GM19463 (cell line): ENCODE results near the gene PARD6B.
A peak's percentile ranks its signal among the peaks of the same experiment; 100 is the strongest.
"Not testable (repeated sequence)": the region's sequence is repeated elsewhere in the genome, so short reads cannot be mapped to it uniquely, and the experiment has no call there.

Experiments used
- ATAC-seq: cut with Tn5 transposase; IDR thresholded peaks from one replicate; pipeline ENCODE4 v1.9.1; 2021; ENCODE audit warnings: mild to moderate bottlenecking, moderate library complexity; ENCODE audit not compliant: unreplicated experiment

Gene PARD6B

GRCh38 chr20:50771419-50772080 is 40.2 kb downstream of the PARD6B start:
- ATAC-seq: not testable (repeated sequence)

DNA sequence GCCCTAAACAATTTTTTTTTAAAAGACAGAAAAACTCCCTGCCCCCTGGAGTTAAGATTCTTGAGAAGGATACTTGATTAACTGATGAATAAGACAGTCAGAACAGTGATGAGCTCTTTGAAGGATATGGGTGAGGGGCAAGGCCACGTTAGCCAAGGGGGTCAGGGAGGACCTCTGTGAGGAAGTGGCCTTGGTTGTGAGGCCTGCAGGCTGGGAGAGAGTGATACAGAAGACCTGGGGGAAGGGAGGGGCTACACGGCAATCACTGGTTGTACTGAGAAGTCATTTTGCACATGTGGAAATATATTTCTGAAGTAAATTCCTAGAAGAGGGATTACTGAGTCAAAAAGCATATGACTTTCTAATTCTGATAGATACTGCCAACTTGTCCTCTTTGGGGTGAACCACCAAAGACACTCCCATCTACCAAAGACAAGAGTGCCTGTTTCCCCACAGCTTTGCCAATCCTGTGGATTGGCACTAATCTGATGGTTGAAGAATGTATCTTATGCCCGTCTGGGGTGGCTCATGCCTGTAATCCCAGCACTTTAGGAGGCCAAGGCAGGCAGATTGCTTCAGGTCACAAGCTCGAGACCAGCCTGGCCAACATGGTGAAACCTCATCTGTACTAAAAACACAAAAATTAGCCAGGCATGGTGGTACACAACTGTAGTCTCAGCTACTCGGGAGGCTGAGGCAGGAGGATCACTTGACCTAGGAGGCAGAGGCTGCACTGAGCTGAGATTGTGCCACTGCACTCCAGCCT is 41.2 kb downstream of the PARD6B start:
- no peak for ATAC-seq

GRCh38 chr20:50774515-50774914 is 43.1 kb downstream of the PARD6B start:
- ATAC-seq: no peak

- ATAC-seq: no peak
Observed at GRCh38 chr20:50776122-50776817, 44.9 kb downstream of the PARD6B start.

DNA sequence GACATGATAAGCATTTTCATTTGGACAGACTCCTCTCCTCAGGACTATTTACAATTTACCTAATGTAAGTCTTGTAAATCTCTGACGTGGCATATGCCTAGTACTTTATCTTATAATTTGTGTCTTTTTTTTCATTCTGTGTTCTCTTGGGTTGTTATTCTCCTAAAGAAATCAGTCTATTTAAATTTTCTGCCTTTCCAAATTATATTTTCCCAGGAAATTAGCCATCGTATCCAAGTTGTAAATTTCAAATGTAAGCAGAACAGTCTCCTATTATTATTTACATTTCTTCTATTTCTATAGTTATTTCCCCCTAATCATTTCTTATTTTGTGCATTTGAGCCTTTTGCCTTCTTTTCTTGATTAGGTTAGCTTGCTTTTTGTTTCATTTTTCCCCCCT is 46.0 kb downstream of the PARD6B start:
- ATAC-seq: no peak

DNA sequence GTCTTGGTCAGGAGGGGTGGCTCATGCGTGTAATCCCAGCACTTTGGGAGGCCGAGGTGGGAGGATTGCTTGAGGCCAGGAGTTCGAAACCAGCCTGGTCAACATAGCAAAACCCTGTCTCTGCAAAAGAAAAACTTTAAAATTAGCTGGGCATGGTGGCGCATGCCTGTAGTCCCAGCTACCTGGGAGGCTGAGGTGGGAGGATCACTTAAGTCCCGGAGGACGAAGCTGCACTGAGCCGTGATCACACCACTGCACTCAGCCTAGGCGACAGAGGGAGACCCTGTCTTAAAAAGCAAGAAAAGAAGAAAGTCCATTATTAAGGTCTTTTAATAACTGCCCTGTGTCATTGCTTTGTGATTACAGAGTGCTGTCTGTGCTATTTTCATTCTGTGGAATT is 47.6 kb downstream of the PARD6B start:
- not testable (repeated sequence) for ATAC-seq

- ATAC-seq: no peak
Observed at GRCh38 chr20:50783390-50783789, 52.0 kb downstream of the PARD6B start.

GRCh38 chr20:50783903-50784302 is 52.5 kb downstream of the PARD6B start:
- ATAC-seq: no peak

DNA sequence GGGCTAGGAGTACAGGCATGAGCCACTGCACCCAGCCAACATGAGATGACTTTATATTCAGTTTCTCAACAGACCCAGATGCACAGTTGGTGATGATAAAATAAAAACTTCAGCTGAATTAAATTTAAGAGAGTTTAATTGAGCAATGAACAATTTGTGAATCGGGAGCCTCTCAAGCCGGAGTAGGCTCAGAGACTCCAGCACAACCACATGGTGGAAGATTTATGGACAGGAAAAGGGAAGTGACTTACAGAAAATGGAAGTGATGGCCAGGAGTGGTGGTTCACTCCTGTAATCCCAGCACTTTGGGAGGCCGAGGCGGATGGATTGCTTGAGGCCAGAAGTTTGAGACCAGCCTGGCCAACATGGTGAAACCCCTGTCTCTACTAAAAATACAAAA is 53.1 kb downstream of the PARD6B start:
- no peak for ATAC-seq

- ATAC-seq: no peak
Observed at GRCh38 chr20:50786703-50787102, 55.3 kb downstream of the PARD6B start.

GRCh38 chr20:50787181-50787580 is 55.8 kb downstream of the PARD6B start:
- no peak for ATAC-seq

DNA sequence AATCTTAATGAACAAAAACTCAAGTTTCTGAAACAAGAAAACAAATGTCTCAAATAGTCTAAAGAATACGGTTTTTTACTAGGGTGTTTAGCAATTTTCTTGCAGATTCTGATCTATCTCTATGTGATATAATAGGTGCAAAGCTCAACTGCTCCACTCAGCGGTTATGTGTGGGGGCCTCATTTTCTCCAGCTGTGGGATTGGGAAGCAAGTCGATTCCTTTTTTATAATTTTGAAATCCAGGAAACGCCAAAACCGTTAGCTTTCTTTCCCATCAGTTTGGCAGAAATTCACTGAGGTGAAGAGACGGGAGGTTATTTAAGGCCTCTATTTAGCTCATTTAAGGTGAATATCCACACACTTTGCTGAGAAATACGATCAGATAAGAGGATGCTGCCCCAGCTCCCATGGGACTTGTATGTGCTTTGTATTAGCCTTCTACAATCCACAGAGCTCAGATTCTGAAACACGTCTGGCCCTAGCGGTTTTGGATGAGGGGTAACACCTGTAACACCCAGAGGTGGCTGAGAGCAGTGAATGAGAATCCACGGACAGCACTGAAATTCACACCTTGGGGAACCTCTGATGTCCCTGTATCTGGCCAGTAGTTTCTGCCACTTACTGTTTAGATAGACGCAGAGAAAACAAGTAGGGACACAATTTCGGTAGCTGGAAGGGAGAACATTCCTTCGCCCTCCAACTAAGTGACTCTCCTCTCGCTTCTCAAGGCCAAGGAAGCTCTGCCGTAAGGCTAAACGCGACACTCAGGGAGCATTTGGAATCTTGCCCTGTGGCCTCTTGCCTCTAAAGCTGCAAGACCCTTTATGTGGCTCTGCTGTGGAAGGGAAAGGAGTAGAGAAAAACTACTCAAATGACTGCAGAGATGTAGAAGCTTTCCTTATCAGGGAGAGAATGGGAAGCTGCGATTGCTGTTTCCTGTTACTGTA is 56.9 kb downstream of the PARD6B start:
- ATAC-seq: no peak

- ATAC-seq: no peak
Observed at GRCh38 chr20:50789968-50790650, 58.7 kb downstream of the PARD6B start.

DNA sequence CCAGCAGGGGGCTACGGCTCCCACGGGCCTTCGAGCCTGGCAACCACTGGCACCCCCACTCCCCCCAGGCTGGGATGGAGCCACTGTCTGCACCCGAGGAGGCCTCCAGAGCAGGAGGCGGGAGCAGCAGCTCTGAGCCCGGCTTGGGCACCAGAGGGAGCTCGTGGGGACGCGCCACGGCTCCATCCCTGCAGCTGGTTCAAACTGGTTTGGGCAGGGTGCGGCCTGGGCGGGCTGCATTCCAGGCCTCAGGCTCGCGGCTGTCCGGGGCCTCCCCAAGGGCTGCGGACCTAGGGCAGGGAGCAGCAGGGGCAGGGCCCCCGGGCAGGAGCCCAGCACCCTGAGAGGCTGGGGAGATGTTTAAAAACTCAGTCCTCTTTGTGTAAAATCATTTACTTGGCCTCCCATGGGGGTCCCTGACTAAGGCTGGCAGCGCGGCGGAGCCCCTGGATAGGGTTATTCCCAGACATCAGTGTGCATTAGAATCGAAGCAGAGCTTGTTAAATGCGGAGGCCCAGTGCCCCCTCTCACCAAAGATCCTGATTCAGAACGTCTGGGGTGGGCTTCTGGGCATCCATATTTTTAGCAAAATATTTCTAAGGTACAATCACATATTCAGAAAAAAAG is 59.4 kb downstream of the PARD6B start:
- peak; percentile 67 for ATAC-seq

DNA sequence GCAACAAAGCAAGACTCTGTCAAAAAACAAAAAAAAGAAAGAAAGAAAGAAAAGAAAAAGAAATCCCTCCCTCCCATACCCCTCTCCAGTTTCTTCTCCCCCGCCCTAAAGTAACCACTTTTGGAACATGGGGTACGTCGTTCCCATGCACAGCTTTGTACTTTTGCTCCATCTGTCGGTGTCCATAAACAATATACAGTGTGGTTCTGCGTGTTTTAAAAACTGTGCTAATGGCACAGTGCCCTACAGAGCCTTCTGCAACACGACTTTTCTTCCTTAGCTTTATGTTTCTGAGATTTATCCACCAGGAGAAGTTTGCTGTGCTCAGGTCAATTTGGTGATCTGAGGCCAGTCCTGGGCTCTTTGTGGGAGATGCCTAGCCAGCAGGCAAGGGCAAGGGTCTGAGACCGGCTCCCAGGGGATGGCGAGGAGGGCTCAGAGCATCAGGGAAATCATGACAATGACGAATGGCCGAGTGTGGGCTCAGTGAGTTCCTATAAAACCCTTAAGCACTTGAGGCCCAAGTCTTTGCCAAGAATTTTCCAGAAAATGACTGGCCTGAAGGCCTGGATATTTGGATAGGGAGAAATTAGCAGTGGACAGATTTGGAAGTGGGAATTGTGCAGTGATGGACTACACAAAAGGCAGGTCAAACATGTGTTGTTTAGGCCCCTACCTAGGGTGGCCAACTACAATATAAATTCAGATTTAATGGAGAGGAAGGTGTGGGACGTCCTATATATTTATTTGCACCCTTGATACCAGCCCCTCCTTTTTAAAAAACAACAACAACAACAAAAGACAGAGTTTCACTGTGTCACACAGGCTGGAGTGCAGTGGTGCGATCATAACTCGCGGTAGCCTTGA is 61.6 kb downstream of the PARD6B start:
- ATAC-seq: no peak

DNA sequence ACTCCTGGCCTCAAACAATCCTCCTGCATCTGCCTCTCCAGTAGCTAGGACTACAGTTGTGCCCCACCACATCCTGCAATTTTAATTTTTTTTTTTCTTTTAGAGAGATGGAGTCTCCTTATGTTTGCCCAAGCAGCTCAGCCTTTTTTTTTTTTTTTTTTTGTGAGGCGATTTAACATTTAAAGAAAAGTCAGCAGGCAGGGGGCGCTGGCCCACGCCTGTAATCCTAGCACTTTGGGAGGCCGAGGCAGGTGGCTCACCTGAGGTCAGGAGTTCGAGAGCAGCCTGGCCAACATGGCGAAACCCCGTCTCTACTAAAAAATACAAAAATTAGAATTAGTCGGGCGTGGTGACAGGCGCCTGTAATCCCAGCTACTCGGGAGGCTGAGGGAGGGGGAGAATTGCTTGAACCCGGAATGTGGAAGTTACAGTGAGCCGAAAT is 62.2 kb downstream of the PARD6B start:
- ATAC-seq: not testable (repeated sequence)

GRCh38 chr20:50794181-50794845 is 62.9 kb downstream of the PARD6B start:
- no peak for ATAC-seq
